Measurements from ENCODE around the gene FUS.

DNA sequence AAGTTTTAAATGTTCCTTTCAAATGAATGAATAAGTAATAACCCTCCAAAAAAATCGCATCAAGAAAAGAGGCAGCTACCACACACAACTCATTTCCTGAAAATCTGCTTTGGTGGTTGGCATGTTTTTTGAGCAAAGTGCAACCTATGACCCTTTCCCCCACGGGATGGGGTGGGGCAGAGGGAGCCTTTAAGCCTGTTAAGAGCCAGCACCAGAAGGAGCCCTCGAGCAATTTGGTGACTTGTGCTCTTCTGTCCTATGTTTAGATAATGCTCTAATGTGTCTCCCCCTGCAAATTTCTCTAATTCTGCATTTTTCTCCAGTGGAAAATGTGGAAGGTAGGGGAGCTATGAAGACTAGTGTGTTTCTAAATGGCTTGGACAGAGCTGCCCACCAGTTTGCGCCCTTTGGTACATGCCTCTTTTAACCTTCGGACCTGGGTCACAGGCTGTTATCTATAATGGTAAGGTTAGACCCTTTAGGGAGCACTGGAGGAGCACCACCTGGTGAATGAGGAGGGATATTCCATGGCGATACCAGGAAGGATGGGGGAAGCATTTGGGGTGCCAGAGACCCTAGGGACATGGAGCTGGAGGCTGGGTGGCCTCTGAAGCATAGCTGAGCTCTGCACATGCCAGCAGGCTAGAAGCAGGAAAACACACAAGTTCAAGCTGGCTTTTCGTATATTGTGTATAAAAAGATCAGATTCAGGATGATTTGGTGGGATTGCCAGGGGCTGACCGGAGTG, 21.1 kb downstream of the FUS start:
- TF ChIP-seq POLR2A (IDR thresholded peaks at IDR 0.05) (no peak), POLR2AphosphoS5 (IDR thresholded peaks at IDR 0.05) (no peak), EP300 (IDR thresholded peaks at IDR 0.05) (no peak)
- TF ChIP-seq, protein P1, sequence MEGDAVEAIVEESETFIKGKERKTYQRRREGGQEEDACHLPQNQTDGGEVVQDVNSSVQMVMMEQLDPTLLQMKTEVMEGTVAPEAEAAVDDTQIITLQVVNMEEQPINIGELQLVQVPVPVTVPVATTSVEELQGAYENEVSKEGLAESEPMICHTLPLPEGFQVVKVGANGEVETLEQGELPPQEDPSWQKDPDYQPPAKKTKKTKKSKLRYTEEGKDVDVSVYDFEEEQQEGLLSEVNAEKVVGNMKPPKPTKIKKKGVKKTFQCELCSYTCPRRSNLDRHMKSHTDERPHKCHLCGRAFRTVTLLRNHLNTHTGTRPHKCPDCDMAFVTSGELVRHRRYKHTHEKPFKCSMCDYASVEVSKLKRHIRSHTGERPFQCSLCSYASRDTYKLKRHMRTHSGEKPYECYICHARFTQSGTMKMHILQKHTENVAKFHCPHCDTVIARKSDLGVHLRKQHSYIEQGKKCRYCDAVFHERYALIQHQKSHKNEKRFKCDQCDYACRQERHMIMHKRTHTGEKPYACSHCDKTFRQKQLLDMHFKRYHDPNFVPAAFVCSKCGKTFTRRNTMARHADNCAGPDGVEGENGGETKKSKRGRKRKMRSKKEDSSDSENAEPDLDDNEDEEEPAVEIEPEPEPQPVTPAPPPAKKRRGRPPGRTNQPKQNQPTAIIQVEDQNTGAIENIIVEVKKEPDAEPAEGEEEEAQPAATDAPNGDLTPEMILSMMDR (IDR thresholded peaks at IDR 0.05): no peak

Data from gastroesophageal sphincter (tissue), 3 donors.